B cell (primary cell): ENCODE measurements around the gene FKBP11. TPM values are rescaled to one million over a fixed set of nuclear protein-coding genes. Genes with fewer than 3 reads are reported as not detected.

Experiments
- ATAC-seq: fragments of 200-7000 bp; cut with Tn5 transposase; one replicate; pipeline ENCODE4 v1.10.0; 2021; ENCODE audit warnings: low read depth, mild to moderate bottlenecking, moderate number of reproducible peaks, moderate library complexity
- CTCF ChIA-PET: fragments of 350-600 bp; sonication (Branson Sonifier 250); formaldehyde crosslinking; loops from one replicate; lab custom pipeline; 2021; ENCODE audit warnings: antibody characterized with exemption, inconsistent platforms; lab: Charles Lee
- POLR2A ChIA-PET: fragments of 350-600 bp; sonication (Branson Sonifier 250); formaldehyde crosslinking; loops from one replicate; lab custom pipeline; 2021; ENCODE audit warnings: antibody characterized with exemption; lab: Charles Lee
- DNase-seq: peaks from one replicate; pipeline ENCODE4 v3.0.0; 2013
- H2AFZ ChIP-seq: 2 replicates; pipeline ENCODE4 v1.6.1; 2012; ENCODE audit warnings: mild to moderate bottlenecking, low read depth, low read length; ENCODE audit not compliant: insufficient read depth, poor library complexity, severe bottlenecking
- H3K27ac ChIP-seq, 2 donors: 1 replicate in 1 of 2; 2 replicates in 1 of 2; pipeline ENCODE4 v1.5.1; 2012 to 2013; ENCODE audit warnings: low read length in 2 of 2, mild to moderate bottlenecking in 2 of 2, moderate library complexity in 1 of 2
- H3K27me3 ChIP-seq, 4 experiments: fragments of 200-600 bp in 1 of 4; sonication (generic) in 1 of 4; replicated peaks in 1 of 4; 1 replicate in 2 of 4; 2 replicates in 2 of 4; pipeline versions ENCODE4 v1.6.1 to v1.7.0; 2013 to 2016; ENCODE audit warnings: low read length in 3 of 4, mild to moderate bottlenecking in 2 of 4, mixed read lengths in 1 of 4, moderate library complexity in 1 of 4; ENCODE audit not compliant: insufficient read depth in 4 of 4, control insufficient read depth in 3 of 4; ENCODE audit errors: control extremely low read depth in 1 of 4
- H3K36me3 ChIP-seq, 2 experiments: replicated peaks in 1 of 2; 1 replicate in 1 of 2; 2 replicates in 1 of 2; pipeline versions ENCODE4 v1.6.1 to v1.7.1; 2013; ENCODE audit warnings: low read length in 1 of 2; ENCODE audit not compliant: insufficient read depth in 2 of 2, control insufficient read depth in 1 of 2; ENCODE audit errors: control extremely low read depth in 1 of 2, extremely low read depth in 1 of 2
- H3K4me1 ChIP-seq, 2 donors: fragments of 200-600 bp in 1 of 2; sonication (generic) in 1 of 2; 1 replicate in 1 of 2; 2 replicates in 1 of 2; pipeline versions ENCODE4 v1.5.1 to v1.6.1; 2013 to 2017; ENCODE audit warnings: low read length in 2 of 2; ENCODE audit not compliant: control insufficient read depth in 2 of 2, insufficient read depth in 2 of 2
- H3K4me2 ChIP-seq: replicated peaks from 2 replicates; pipeline ENCODE3; 2012; ENCODE audit warnings: mild to moderate bottlenecking, low read depth, low read length; ENCODE audit not compliant: poor library complexity, severe bottlenecking
- H3K4me3 ChIP-seq, 5 experiments: fragments of 200-600 bp in 1 of 5; sonication (generic) in 1 of 5; 1 replicate in 3 of 5; 2 replicates in 2 of 5; pipeline versions ENCODE4 v1.5.1 to v1.7.0; 2011 to 2016; ENCODE audit warnings: low read length in 4 of 5, mild to moderate bottlenecking in 4 of 5, low read depth in 2 of 5, control low read depth in 1 of 5, moderate library complexity in 1 of 5; ENCODE audit not compliant: insufficient read depth in 1 of 5; ENCODE audit errors: control extremely low read depth in 1 of 5, extremely low read depth in 1 of 5
- H3K79me2 ChIP-seq: fragments of 200-600 bp; sonication (generic); one replicate; pipeline ENCODE4 v1.6.0; 2016; ENCODE audit warnings: low read length; ENCODE audit not compliant: control insufficient read depth, insufficient read depth
- H3K9ac ChIP-seq: fragments of 200-600 bp; sonication (generic); 2 replicates; pipeline ENCODE4 v1.6.1; 2017; ENCODE audit warnings: mild to moderate bottlenecking, low read length, moderate library complexity
- H3K9me3 ChIP-seq, 3 donors: one replicate each; pipeline versions ENCODE4 v1.6.1 to v1.7.1; 2013; ENCODE audit warnings: low read length in 2 of 3; ENCODE audit not compliant: control insufficient read depth in 2 of 3, insufficient read depth in 1 of 3; ENCODE audit errors: control extremely low read depth in 1 of 3
- H4K20me1 ChIP-seq: 2 replicates; pipeline ENCODE4 v1.6.0; 2012; ENCODE audit warnings: mild to moderate bottlenecking, low read length; ENCODE audit not compliant: insufficient read depth, control insufficient read depth, poor library complexity, severe bottlenecking
- H3K27ac Mint-ChIP-seq: one replicate; pipeline ENCODE4 v1.8.0; 2021; ENCODE audit warnings: mixed read lengths
- H3K27me3 Mint-ChIP-seq: one replicate; pipeline ENCODE4 v1.8.0; 2021; ENCODE audit warnings: mixed read lengths
- H3K4me1 Mint-ChIP-seq: one replicate; pipeline ENCODE4 v1.8.0; 2021; ENCODE audit warnings: mixed read lengths
- H3K4me3 Mint-ChIP-seq: one replicate; pipeline ENCODE4 v1.8.0; 2021; ENCODE audit warnings: mixed read lengths
- H3K9me3 Mint-ChIP-seq: one replicate; pipeline ENCODE4 v1.8.0; 2022; ENCODE audit warnings: mixed read lengths; ENCODE audit not compliant: insufficient read depth
- CTCF ChIP-seq: fragments of 200-600 bp; IDR thresholded peaks from one replicate; pipeline ENCODE4 v1.8.0; 2022; ENCODE audit warnings: antibody characterized with exemption, mild to moderate bottlenecking
- EZH2 ChIP-seq: IDR thresholded peaks from 2 replicates; pipeline ENCODE4 v1.6.1; 2012; ENCODE audit warnings: borderline replicate concordance, low read depth, mild to moderate bottlenecking, moderate library complexity, low read length; ENCODE audit not compliant: insufficient read depth, poor library complexity, severe bottlenecking
- WGBS: methylation state at CpG from one replicate; pipeline ENCODE4 v1.1.5; 2013; ENCODE audit warnings: missing lambda C conversion rate; ENCODE audit not compliant: insufficient coverage; 5-methylcytosine and 5-hydroxymethylcytosine counted together
- intact Hi-C: fragments of 100-400 bp; cut with micrococcal nuclease; formaldehyde crosslinking; loops from one replicate; pipeline ENCODE4 v1.10.0; 2022
- polyA plus RNA-seq: library from polyadenylated mRNA; depleted of rRNA; stranded (reverse); fragments of >200 nt; gene quantifications from 2 replicates; pipeline ENCODE4 v1.2.3, GENCODE V29; 2012
- total RNA-seq, 2 donors: library from RNA; stranded (reverse); fragments of 120-200 nt in 1 of 2; gene quantifications; 1 replicate in 1 of 2; 2 replicates in 1 of 2; pipeline versions ENCODE4 v1.2.3 to v1.2.4, GENCODE V29; 2013 to 2022

Gene FKBP11
- total and polyA plus RNA-seq, 2 donors (not counting 1 experiment from before 2014, with no cell fraction given), result 26.7 to 52.5 TPM

- peaks cover 0 to 31% (median 0%) of the 10 kb centered on the region in 3 donors for H3K9me3 ChIP-seq
- DNase-seq (no peak), ATAC-seq (no peak)
- peaks cover 27% of the 10 kb centered on the region for H4K20me1 ChIP-seq
- H3K9ac ChIP-seq, result no peak overlapping the region
- peaks cover 57 to 62% of the 10 kb centered on the region in 2 donors for H3K4me1 ChIP-seq
- H3K4me2 ChIP-seq, result no peak overlapping the region
- 45% methylated on average over 8 of the region's 12 CpGs for WGBS
- Mint-ChIP-seq H3K27me3 (peaks cover 68% of the 10 kb centered on the region), H3K9me3 (no peaks in the 10 kb centered on the region), H3K4me1 (peaks cover 53% of the 10 kb centered on the region), H3K27ac (no peak overlapping the region), H3K4me3 (no peak overlapping the region)
- H3K27me3 ChIP-seq, result peaks cover 2 to 80% (median 59%) of the 10 kb centered on the region in 4 experiments
- intact Hi-C loops, result no loop called here
- H2AFZ ChIP-seq, result no peak overlapping the region
- H3K79me2 ChIP-seq, result no peaks in the 10 kb centered on the region
- H3K4me3 ChIP-seq, result no peak overlapping the region
- no peak overlapping the region for H3K27ac ChIP-seq
- no peak for TF ChIP-seq EZH2
- ChIA-PET POLR2A (no interaction called here), CTCF (interaction anchor here (1.0 to 1.9 kb wide), 3 partner anchors 15 to 21 kb away, joined by 3 to 7 read pairs (median 4); partner anchors contain the start of gene ARF3)
- H3K36me3 ChIP-seq, result no peaks in the 10 kb centered on the region
These were observed 48.2 kb upstream of the FKBP11 start for GRCh38 chr12:48973531-48973930.

DNA sequence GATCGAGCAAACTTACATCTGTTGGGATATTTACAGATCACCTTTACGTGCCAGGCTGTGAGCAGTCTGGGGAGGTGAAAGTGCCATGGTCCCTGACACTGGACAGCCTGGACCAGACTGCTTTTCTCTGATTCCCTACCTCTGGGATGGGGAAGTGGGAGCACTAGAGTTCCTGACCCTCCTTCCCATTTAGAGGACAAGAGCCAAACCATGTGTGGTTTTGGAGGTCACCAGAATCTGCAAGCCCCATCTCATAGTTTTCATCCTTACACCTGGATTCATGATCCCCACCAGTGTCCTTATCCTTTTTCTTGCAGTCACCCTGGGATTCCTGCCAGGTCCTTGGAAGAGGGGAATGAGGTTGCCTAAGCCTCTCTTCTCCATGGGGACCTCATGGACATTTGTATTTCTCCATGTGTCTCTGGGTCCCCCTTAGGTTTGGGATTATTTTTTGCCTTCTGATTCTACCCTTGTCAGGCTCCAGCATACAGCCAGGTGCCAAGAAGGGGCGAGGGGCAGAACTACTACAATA is 47.7 kb upstream of the FKBP11 start:
- ATAC-seq, result no peak
- TF ChIP-seq CTCF (no peak), EZH2 (no peak)
- Mint-ChIP-seq H3K9me3 (no peaks in the 10 kb centered on the region), H3K27ac (no peak overlapping the region), H3K4me3 (no peak overlapping the region), H3K27me3 (peaks cover 68% of the 10 kb centered on the region), H3K4me1 (peaks cover 51% of the 10 kb centered on the region)
- Histone ChIP-seq H3K4me1 (peaks cover 52 to 57% of the 10 kb centered on the region in 2 donors), H3K27ac (no peak overlapping the region), H3K79me2 (no peaks in the 10 kb centered on the region), H3K9me3 (peaks cover 0 to 28% (median 0%) of the 10 kb centered on the region in 3 donors), H2AFZ (no peak overlapping the region), H3K4me2 (no peak overlapping the region), H3K36me3 (no peaks in the 10 kb centered on the region), H3K4me3 (no peak overlapping the region), H3K27me3 (peaks cover 2 to 75% (median 57%) of the 10 kb centered on the region in 4 experiments), H3K9ac (no peak overlapping the region), H4K20me1 (peaks cover 27% of the 10 kb centered on the region)
- intact Hi-C loops, result no loop called here
- 35% methylated on average over 3 of the region's 3 CpGs for WGBS
- POLR2A ChIA-PET, result no interaction called here
- DNase-seq, result no peak
- CTCF ChIA-PET, result interaction anchor here (1.3 to 1.4 kb wide), 2 partner anchors 15 to 21 kb away, joined by 4 to 6 read pairs; no protein-coding TSS in a partner anchor
